ENCODE measurements around the gene ARID5B. TPM values are rescaled to one million over a fixed set of nuclear protein-coding genes. Genes with fewer than 3 reads are reported as not detected.

The ARID5B gene
- total RNA-seq, 4 donors from 2014 or later: 7.6 to 36.3 (median 21.2) TPM

DNA sequence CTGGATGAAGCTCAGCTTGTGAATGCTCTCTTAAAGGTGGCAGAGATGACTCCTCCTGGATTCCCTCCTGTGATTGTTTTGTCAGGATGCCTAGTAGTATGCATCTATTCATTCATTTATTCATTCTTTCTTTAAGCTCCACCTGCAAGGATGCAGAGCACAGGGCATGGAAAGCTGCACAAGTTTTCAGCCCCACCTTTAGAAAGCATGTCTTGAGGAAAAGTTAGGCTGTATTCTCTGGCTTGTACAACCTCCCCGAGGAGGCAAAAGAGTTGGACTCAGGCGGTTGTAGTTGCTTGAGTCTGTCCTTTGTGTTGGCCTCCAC lies 22.4 kb downstream of the ARID5B start:
- Histone ChIP-seq H3K36me3 (no peaks in the 10 kb centered on the region), H3K4me1 (no peaks in the 10 kb centered on the region), H3K27me3 (no peaks in the 10 kb centered on the region), H3K9me3 (no peaks in the 10 kb centered on the region), H3K27ac (no peak overlapping the region), H3K4me3 (replicated peaks in 1 of 3) (no peak overlapping the region)
- intact Hi-C loops (cut with DNase I): no loop called here
- 60 to 84% methylated on average over 2 of the region's 2 CpGs for WGBS, 2 donors
- DNase-seq: no peak
- TF ChIP-seq, protein P1, sequence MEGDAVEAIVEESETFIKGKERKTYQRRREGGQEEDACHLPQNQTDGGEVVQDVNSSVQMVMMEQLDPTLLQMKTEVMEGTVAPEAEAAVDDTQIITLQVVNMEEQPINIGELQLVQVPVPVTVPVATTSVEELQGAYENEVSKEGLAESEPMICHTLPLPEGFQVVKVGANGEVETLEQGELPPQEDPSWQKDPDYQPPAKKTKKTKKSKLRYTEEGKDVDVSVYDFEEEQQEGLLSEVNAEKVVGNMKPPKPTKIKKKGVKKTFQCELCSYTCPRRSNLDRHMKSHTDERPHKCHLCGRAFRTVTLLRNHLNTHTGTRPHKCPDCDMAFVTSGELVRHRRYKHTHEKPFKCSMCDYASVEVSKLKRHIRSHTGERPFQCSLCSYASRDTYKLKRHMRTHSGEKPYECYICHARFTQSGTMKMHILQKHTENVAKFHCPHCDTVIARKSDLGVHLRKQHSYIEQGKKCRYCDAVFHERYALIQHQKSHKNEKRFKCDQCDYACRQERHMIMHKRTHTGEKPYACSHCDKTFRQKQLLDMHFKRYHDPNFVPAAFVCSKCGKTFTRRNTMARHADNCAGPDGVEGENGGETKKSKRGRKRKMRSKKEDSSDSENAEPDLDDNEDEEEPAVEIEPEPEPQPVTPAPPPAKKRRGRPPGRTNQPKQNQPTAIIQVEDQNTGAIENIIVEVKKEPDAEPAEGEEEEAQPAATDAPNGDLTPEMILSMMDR (IDR thresholded peaks at IDR 0.05): no peak
- no peak for TF ChIP-seq POLR2A (IDR thresholded peaks at IDR 0.05)

- 85 to 90% methylated on average over 4 of the region's 4 CpGs for WGBS, 2 donors
- TF ChIP-seq, protein P1 (IDR thresholded peaks at IDR 0.05): no peak
- TF ChIP-seq POLR2A (IDR thresholded peaks at IDR 0.05): no peak
- intact Hi-C loops (cut with DNase I): no loop called here
- Histone ChIP-seq H3K9me3 (no peaks in the 10 kb centered on the region), H3K27ac (no peak overlapping the region), H3K27me3 (no peaks in the 10 kb centered on the region), H3K36me3 (no peaks in the 10 kb centered on the region), H3K4me3 (replicated peaks in 1 of 3) (no peak overlapping the region), H3K4me1 (no peaks in the 10 kb centered on the region)
- DNase-seq: no peak
Observed at GRCh38 chr10:61929555-61929954, 28.1 kb downstream of the ARID5B start.

DNA sequence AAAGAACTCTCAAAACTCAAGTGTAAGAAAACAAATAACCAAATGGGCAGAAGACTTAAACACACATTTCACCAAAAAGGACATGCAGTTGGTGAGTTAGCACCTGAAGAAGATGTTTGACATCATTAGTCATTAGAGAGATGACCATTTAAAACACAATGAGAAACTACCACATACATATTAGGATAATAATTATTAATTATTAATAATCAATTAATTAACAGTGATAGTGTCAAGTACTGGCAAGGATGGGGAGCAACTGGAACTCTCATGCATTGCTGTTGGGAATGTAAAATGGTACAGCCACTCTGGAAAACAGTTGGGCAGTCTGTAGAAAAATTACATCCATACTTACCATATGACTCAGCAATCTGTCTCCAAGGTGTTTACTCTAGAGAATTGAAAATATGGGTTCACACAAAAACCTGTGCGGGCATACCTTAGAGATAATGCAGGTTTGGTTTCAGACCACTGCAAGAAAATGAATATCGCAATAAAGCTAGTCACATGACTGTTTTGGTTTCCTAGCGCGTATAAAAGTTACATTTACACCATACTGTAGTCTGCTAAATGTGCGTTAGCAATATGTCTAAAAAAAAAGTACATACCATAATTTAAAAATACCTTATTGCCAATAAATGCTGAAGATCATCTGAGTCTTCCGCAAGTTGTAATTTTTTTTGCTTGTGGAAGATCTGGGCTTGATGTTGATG lies 30.3 kb downstream of the ARID5B start:
- DNase-seq: no peak
- no peak overlapping the region for H3K4me3 ChIP-seq (replicated peaks in 1 of 3)
- H3K27ac ChIP-seq: no peak overlapping the region
- H3K36me3 ChIP-seq: no peaks in the 10 kb centered on the region
- intact Hi-C loops (cut with DNase I): no loop called here
- 89 to 96% methylated on average over 6 of the region's 6 CpGs for WGBS, 2 donors
- no peaks in the 10 kb centered on the region for H3K27me3 ChIP-seq
- H3K9me3 ChIP-seq: no peaks in the 10 kb centered on the region
- TF ChIP-seq POLR2A (IDR thresholded peaks at IDR 0.05): no peak
- TF ChIP-seq, protein P1 (IDR thresholded peaks at IDR 0.05): no peak
- H3K4me1 ChIP-seq: no peaks in the 10 kb centered on the region

- Histone ChIP-seq H3K27me3 (no peaks in the 10 kb centered on the region), H3K27ac (no peak overlapping the region)
- intact Hi-C loops (cut with DNase I): no loop called here
Observed at GRCh38 chr10:61933859-61934555, 32.5 kb downstream of the ARID5B start.

More at GRCh38 chr10:61933859-61934555, 32.5 kb downstream of the ARID5B start:
- WGBS, 2 donors: 80 to 84% methylated on average over 3 of the region's 3 CpGs
- no peaks in the 10 kb centered on the region for H3K9me3 ChIP-seq
- peaks cover 0 to 5% of the 10 kb centered on the region in 2 donors for H3K4me1 ChIP-seq
- no peaks in the 10 kb centered on the region for H3K36me3 ChIP-seq
- TF ChIP-seq, protein P1 (IDR thresholded peaks at IDR 0.05): no peak
- TF ChIP-seq POLR2A (IDR thresholded peaks at IDR 0.05): no peak
- H3K4me3 ChIP-seq (replicated peaks in 1 of 3): no peak overlapping the region
- no peak for DNase-seq
